Spleen (tissue), 11 donors: ENCODE data around the gene FOXO6. TPM values are rescaled to one million over a fixed set of nuclear protein-coding genes. Genes with fewer than 3 reads are reported as not detected.

Experiments
- DNase-seq: peaks from one replicate; pipeline ENCODE4 v3.0.0-alpha.2; 2020
- H3K27ac ChIP-seq, 8 donors: fragments of 200-600 bp; sonication (generic) in 7 of 8; 1 replicate in 4 of 8; 2 replicates in 4 of 8; pipeline versions ENCODE4 v1.5.0 to v1.8.0; 2016 to 2021; ENCODE audit warnings: inconsistent platforms in 4 of 8, mild to moderate bottlenecking in 4 of 8, moderate library complexity in 1 of 8
- H3K27me3 ChIP-seq, 7 donors: fragments of 200-600 bp; sonication (generic) in 6 of 7; replicated peaks in 1 of 7; 1 replicate in 4 of 7; 2 replicates in 3 of 7; pipeline versions ENCODE4 v1.5.0 to v1.8.0; 2016 to 2021; ENCODE audit warnings: inconsistent platforms in 3 of 7, mild to moderate bottlenecking in 1 of 7
- H3K36me3 ChIP-seq, 6 donors: fragments of 200-600 bp; sonication (generic) in 5 of 6; 1 replicate in 4 of 6; 2 replicates in 2 of 6; pipeline versions ENCODE4 v1.5.0 to v1.8.0; 2016 to 2021; ENCODE audit warnings: inconsistent platforms in 2 of 6
- H3K4me1 ChIP-seq, 6 donors: fragments of 200-600 bp; sonication (generic) in 5 of 6; 1 replicate in 3 of 6; 2 replicates in 3 of 6; pipeline versions ENCODE4 v1.5.0 to v1.8.0; 2016 to 2021; ENCODE audit warnings: inconsistent platforms in 3 of 6
- H3K4me3 ChIP-seq, 8 donors: fragments of 200-600 bp; sonication (generic) in 7 of 8; 1 replicate in 4 of 8; 2 replicates in 4 of 8; pipeline versions ENCODE4 v1.5.0 to v1.8.0; 2016 to 2021; ENCODE audit warnings: inconsistent platforms in 4 of 8, mild to moderate bottlenecking in 4 of 8, moderate library complexity in 2 of 8
- H3K9me3 ChIP-seq, 8 donors: fragments of 200-600 bp; sonication (generic) in 7 of 8; 1 replicate in 4 of 8; 2 replicates in 4 of 8; pipeline versions ENCODE4 v1.5.0 to v1.8.0; 2016 to 2021; ENCODE audit warnings: inconsistent platforms in 4 of 8
- POLR2A ChIP-seq, 3 donors: fragments of 450-650 bp; IDR thresholded peaks; one replicate each; pipeline ENCODE4 v1.5.1; 2017; ENCODE audit warnings: antibody characterized with exemption in 3 of 3, mild to moderate bottlenecking in 1 of 3
- POLR2AphosphoS5 ChIP-seq, 3 donors: sonication (generic); formaldehyde crosslinking; IDR thresholded peaks; one replicate each; pipeline ENCODE4 v1.5.1; 2017; ENCODE audit warnings: antibody characterized with exemption in 3 of 3
- WGBS, 5 donors: extraction: QIAGEN DNeasy Blood & Tissue Kit in 3 of 5; methylation state at CpG; one replicate each; pipeline versions ENCODE4 v1.1.5 to v1.1.7; 2013 to 2018; 5-methylcytosine and 5-hydroxymethylcytosine counted together
- intact Hi-C: fragments of 100-400 bp; cut with DNase I; formaldehyde crosslinking; loops from one replicate; pipeline ENCODE4 v1.15.0; 2023; ENCODE audit warnings: low total_unique reads
- polyA plus RNA-seq, 3 donors: library from polyadenylated mRNA; stranded (reverse); fragments of 200-250 nt; gene quantifications; one replicate each; pipeline ENCODE4 v1.2.1, GENCODE V29; 2013
- total RNA-seq, 7 donors: library from RNA; depleted of rRNA in 3 of 7; stranded (reverse); fragments of >200 nt in 3 of 7; fragmentation: NEBNext Ultra II Directional in 4 of 7; extraction: Animal tissue kit (Norgen Biotek cat#: 25700) in 4 of 7; gene quantifications; one replicate each; pipeline versions ENCODE4 v1.1.0 to v1.2.1, GENCODE V29; 2016 to 2021
- TF ChIP-seq, protein P1 (sequence below), 11 experiments: fragments of 200-600 bp in 7 of 11; fragments of 450-650 bp in 4 of 11; sonication (generic) in 4 of 11; IDR thresholded peaks in 8 of 11; conservative IDR thresholded peaks in 3 of 11; 1 replicate in 7 of 11; 2 replicates in 4 of 11; pipeline versions ENCODE4 v1.4.0 to v1.8.0; 2016 to 2021; ENCODE audit warnings: antibody characterized with exemption in 11 of 11, inconsistent platforms in 4 of 11, mild to moderate bottlenecking in 1 of 11
- donor health status: healthy with polysubstance abuse.
- donor health status: DM: no; HTN: no; CAD: no; lungs with moderate emphysema.
- donor health status: DM: no; HTN: no; CAD: no.
- donor health status: Bipolar disorder and iron deficiency.
- donor health status: healthy.
- donor health status: DM: no; HTN: no; CAD: no.
- donor health status: DM: yes; HTN: yes; CAD: no.

FOXO6 gene
- total and polyA plus RNA-seq, 10 donors, result 0.14 to 1.6 (median 0.32) TPM; not detected in 1

DNA sequence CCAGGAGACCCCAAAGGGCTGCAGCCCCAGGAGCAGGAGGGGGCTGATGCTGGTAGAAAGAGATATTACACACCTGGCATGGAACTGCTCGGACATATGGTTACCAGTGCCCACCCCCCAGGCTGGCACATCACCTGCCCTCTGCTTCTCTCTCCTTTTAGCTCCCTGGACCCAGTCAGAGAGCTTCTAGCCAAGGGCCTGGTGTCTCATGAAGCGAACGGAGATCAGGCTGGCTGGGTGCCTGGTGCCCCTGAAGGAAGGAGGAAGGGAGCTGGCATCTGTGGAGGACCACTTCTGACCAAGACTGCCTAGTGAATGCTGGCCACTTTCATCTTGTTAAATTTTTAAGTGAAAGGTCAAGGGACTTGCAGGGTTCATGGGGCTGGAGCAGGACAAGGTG lies 53.1 kb downstream of the FOXO6 start:
- Histone ChIP-seq H3K27ac (no peak overlapping the region), H3K36me3 (no peaks in the 10 kb centered on the region), H3K4me1 (peaks cover 0 to 73% (median 12%) of the 10 kb centered on the region in 6 donors), H3K9me3 (peaks cover 0 to 4% (median 0%) of the 10 kb centered on the region in 8 donors), H3K27me3 (peaks cover 0 to 15% (median 0%) of the 10 kb centered on the region in 7 donors), H3K4me3 (no peak overlapping the region)
- WGBS, 5 donors, result 61 to 91% (median 82%) methylated on average over 3 of the region's 3 CpGs
- TF ChIP-seq POLR2AphosphoS5 (IDR thresholded peaks at IDR 0.05), result no peak
- TF ChIP-seq POLR2A (IDR thresholded peaks at IDR 0.05), result no peak
- TF ChIP-seq, protein P1, sequence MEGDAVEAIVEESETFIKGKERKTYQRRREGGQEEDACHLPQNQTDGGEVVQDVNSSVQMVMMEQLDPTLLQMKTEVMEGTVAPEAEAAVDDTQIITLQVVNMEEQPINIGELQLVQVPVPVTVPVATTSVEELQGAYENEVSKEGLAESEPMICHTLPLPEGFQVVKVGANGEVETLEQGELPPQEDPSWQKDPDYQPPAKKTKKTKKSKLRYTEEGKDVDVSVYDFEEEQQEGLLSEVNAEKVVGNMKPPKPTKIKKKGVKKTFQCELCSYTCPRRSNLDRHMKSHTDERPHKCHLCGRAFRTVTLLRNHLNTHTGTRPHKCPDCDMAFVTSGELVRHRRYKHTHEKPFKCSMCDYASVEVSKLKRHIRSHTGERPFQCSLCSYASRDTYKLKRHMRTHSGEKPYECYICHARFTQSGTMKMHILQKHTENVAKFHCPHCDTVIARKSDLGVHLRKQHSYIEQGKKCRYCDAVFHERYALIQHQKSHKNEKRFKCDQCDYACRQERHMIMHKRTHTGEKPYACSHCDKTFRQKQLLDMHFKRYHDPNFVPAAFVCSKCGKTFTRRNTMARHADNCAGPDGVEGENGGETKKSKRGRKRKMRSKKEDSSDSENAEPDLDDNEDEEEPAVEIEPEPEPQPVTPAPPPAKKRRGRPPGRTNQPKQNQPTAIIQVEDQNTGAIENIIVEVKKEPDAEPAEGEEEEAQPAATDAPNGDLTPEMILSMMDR (IDR thresholded peaks at IDR 0.05 in 8 of 11, conservative IDR thresholded peaks at IDR 0.05 in 3 of 11), result no peak
- no peak for DNase-seq
- intact Hi-C loops, result no loop called here

GRCh38 chr1:41414716-41415306 lies 53.6 kb downstream of the FOXO6 start:
- Histone ChIP-seq H3K27me3 (peaks cover 0 to 10% (median 0%) of the 10 kb centered on the region in 7 donors), H3K36me3 (no peaks in the 10 kb centered on the region), H3K4me1 (peaks cover 0 to 74% (median 12%) of the 10 kb centered on the region in 6 donors), H3K9me3 (peaks cover 0 to 4% (median 0%) of the 10 kb centered on the region in 8 donors), H3K27ac (peak overlapping the region in 3 of 8 donors; percentile 8 to 48 (median 20)), H3K4me3 (no peak overlapping the region)
- intact Hi-C loops, result loop anchor here (5.0 kb wide), 2 partner anchors 133 to 148 kb away; no protein-coding TSS in a partner anchor
- no peak for DNase-seq
- TF ChIP-seq POLR2A (IDR thresholded peaks at IDR 0.05), result no peak
- TF ChIP-seq, protein P1 (IDR thresholded peaks at IDR 0.05 in 8 of 11, conservative IDR thresholded peaks at IDR 0.05 in 3 of 11), result no peak
- no peak for TF ChIP-seq POLR2AphosphoS5 (IDR thresholded peaks at IDR 0.05)
- 75 to 86% (median 81%) methylated on average over 5 to 7 of the region's 7 CpGs for WGBS, 5 donors

GRCh38 chr1:41416081-41416480 lies 54.8 kb downstream of the FOXO6 start:
- intact Hi-C loops, result loop anchor here (5.0 kb wide), 2 partner anchors 134 to 149 kb away; no protein-coding TSS in a partner anchor
- Histone ChIP-seq H3K27ac (peak overlapping the region in 2 of 8 donors; percentile 24 to 48), H3K27me3 (no peaks in the 10 kb centered on the region), H3K4me3 (no peak overlapping the region), H3K4me1 (peaks cover 0 to 74% (median 12%) of the 10 kb centered on the region in 6 donors), H3K9me3 (peaks cover 0 to 3% (median 0%) of the 10 kb centered on the region in 8 donors), H3K36me3 (no peaks in the 10 kb centered on the region)
- WGBS, 5 donors, result 58 to 88% (median 78%) methylated on average over 2 to 5 of the region's 5 CpGs
- TF ChIP-seq, protein P1 (IDR thresholded peaks at IDR 0.05 in 8 of 11, conservative IDR thresholded peaks at IDR 0.05 in 3 of 11), result no peak
- TF ChIP-seq POLR2AphosphoS5 (IDR thresholded peaks at IDR 0.05), result no peak
- no peak for TF ChIP-seq POLR2A (IDR thresholded peaks at IDR 0.05)
- DNase-seq, result no peak

- whole genome bisulfite sequencing, 5 donors, result 46 to 62% (median 50%) methylated on average over 16 to 18 of the region's 18 CpGs
- intact Hi-C loops, result loop anchor here (5.0 kb wide), 2 partner anchors 134 to 149 kb away; no protein-coding TSS in a partner anchor
- Histone ChIP-seq H3K36me3 (no peaks in the 10 kb centered on the region), H3K4me3 (no peak overlapping the region), H3K4me1 (peaks cover 0 to 74% (median 12%) of the 10 kb centered on the region in 6 donors), H3K9me3 (no peaks in the 10 kb centered on the region), H3K27ac (no peak overlapping the region), H3K27me3 (no peaks in the 10 kb centered on the region)
- TF ChIP-seq POLR2AphosphoS5 (IDR thresholded peaks at IDR 0.05) (peak; percentile 11 to 57 (median 30)), POLR2A (IDR thresholded peaks at IDR 0.05) (no peak)
- TF ChIP-seq, protein P1 (IDR thresholded peaks at IDR 0.05 in 8 of 11, conservative IDR thresholded peaks at IDR 0.05 in 3 of 11), result peak; percentile 81 to 92 (median 87)
- peak; percentile 87 for DNase-seq
These were observed 55.5 kb downstream of the FOXO6 start for GRCh38 chr1:41416552-41417334.
